ENCODE measurements around the gene TRIM77.
"Not testable (repeated sequence)": the region's sequence is repeated elsewhere in the genome, so short reads cannot be mapped to it uniquely, and the experiment has no call there.

Gene TRIM77

DNA sequence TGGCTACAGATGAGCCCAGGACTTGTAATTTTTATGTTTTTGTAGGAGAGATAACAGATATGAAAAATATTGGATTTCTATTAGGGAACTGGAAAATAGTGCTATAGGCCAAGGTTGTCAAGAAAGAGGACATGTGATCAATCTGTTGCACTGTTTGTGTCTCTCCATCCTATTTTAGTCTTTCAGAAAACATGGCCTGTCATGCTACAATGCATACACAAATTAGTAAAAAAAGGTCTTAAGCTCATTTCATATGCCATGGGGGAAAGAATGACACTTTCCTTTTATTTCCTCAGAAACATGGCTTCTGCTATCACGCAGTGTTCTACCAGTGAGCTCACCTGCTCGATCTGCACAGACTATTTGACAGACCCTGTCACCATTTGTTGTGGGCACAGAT lies at the start of gene TRIM77:
Gene TRIM77, plus strand, starts transcription at position 301 of the 400 bp plus-strand sequence. Its CDS starts 0 bp downstream, at position 301.
- not testable (repeated sequence) for DNase-seq (ENCODE audit: low read depth in 3 of 3)

- no peak for DNase-seq (ENCODE audit: low read depth in 3 of 3)
Observed at GRCh38 chr11:89667001-89667400, 43.1 kb upstream of the TRIM77 start.

- not testable (repeated sequence) for DNase-seq (ENCODE audit: low read depth in 3 of 3)
Observed at GRCh38 chr11:89668158-89668557, 41.9 kb upstream of the TRIM77 start.

- DNase-seq (ENCODE audit: low read depth in 3 of 3), result not testable (repeated sequence)
Observed at GRCh38 chr11:89669586-89669985, 40.5 kb upstream of the TRIM77 start.

DNA sequence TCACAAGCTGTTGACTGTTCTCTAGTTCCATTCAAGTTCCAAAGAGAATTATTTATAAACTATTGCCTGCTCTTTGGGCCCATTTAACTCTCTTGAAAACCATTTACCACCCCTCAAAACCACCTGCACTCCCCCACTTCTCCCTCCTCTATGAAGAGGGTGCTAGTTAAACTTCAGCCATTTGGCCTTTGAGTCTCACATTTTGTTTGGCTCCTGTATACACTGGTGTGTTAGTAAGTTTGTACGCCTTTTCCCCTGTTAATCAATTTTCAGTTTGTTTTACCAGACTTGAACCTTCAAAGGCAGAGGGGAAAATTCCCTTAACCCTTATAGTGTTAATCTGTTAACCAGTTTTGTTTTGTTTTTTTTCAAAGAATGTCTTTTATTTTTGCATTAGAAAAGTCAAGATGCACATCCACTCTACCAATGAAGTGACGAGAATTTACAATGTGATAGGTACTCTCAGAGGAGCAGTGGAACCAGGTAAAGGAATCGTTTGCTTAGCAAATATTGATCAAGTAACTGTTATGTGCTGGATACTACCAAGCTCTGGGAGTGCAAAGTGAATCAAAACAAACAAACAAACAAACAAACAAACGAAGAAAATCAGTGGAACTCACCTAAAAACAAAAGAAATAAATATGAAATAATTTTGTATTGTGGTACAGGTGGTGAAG lies 40.0 kb upstream of the TRIM77 start:
- not testable (repeated sequence) for DNase-seq (ENCODE audit: low read depth in 3 of 3)

- not testable (repeated sequence) for DNase-seq (ENCODE audit: low read depth in 3 of 3)
Observed at GRCh38 chr11:89672547-89672946, 37.6 kb upstream of the TRIM77 start.

DNA sequence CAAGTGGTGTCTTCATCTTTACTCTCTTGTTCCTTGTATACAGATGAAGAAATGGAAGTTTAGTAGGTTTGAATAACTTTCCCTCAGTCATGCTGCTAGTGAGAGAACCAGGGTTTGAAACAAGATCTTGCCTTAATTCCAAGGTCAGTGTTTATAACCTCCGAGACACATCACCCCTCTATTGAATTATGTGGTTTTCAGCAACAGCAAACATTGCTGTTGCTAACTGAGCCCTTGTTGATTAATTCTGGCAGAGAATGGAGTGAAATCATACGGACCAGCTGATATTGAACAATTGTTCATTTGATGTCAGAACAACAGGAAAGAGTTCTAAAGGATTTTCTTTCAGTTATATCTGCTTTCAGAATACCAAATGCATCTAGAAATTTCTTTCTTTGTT lies 36.7 kb upstream of the TRIM77 start:
- DNase-seq (ENCODE audit: low read depth in 3 of 3), result not testable (repeated sequence)

DNA sequence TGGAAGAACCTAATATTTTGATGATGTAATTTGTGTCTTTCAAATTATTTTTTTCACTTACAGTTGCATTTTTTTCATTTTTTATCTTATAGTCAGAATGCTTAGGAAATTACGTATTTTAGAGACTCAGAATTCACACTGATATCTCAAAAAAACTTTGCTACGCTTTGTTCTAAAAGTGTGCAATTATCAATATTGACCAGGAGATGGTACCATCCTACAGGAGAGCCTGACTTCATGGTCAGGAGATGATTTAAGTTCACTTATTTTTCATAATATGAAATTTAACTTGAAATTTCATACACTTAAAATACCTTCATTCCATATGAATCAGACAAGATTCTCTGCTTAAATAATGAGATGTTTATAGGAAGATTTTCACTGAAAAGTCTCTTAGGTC lies 34.7 kb upstream of the TRIM77 start:
- not testable (repeated sequence) for DNase-seq (ENCODE audit: low read depth in 3 of 3)

GRCh38 chr11:89675948-89676347 lies 34.2 kb upstream of the TRIM77 start:
- DNase-seq (ENCODE audit: low read depth in 3 of 3), result not testable (repeated sequence)

- not testable (repeated sequence) for DNase-seq (ENCODE audit: low read depth in 3 of 3)
Observed at GRCh38 chr11:89707080-89707479, 3.0 kb upstream of the TRIM77 start.

- DNase-seq (ENCODE audit: low read depth in 3 of 3), result not testable (repeated sequence)
Observed at GRCh38 chr11:89724866-89725498, 14.9 kb downstream of the TRIM77 start.

- DNase-seq (ENCODE audit: low read depth in 3 of 3), result not testable (repeated sequence)
Observed at GRCh38 chr11:89730215-89730614, 20.1 kb downstream of the TRIM77 start.

- DNase-seq (ENCODE audit: low read depth in 3 of 3), result no peak
Observed at GRCh38 chr11:89736566-89736965, 26.5 kb downstream of the TRIM77 start.

GRCh38 chr11:89737116-89737515 lies 27.0 kb downstream of the TRIM77 start:
- DNase-seq (ENCODE audit: low read depth in 3 of 3), result no peak

DNA sequence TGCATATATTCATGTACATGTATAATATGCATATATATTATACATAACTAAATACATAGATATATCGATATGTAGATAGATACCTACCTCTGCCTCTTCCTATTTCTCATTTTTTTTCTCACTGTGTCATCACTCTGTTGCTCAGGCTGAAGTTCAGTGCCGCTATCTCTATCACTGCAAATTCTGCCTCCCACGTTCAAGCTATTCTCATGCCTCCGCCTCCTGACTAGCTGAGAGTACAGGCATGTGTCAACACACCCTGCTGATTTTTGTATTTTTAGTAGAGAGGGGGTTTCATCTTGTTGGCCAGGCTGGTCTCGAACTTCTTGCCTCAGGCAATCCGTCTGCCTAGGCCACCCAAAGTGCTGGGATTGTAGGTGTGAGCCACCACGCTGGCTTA lies 31.3 kb downstream of the TRIM77 start:
- not testable (repeated sequence) for DNase-seq (ENCODE audit: low read depth in 3 of 3)

DNA sequence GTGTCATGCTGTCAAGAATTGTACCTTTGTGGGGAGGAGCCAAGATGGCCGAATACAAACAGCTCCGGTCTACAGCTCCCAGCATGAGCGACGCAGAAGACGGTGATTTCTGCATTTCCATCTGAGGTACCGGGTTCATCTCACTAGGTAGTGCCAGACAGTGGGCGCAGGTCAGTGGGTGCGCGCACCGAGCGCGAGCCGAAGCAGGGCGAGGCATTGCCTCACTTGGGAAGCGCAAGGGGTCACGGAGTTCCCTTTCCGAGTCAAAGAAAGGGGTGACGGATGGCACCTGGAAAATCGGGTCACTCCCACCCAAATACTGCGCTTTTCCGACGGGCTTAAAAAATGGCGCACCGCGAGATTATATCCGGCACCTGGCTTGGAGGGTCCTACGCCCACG lies 34.1 kb downstream of the TRIM77 start:
- DNase-seq (ENCODE audit: low read depth in 3 of 3), result not testable (repeated sequence)

DNA sequence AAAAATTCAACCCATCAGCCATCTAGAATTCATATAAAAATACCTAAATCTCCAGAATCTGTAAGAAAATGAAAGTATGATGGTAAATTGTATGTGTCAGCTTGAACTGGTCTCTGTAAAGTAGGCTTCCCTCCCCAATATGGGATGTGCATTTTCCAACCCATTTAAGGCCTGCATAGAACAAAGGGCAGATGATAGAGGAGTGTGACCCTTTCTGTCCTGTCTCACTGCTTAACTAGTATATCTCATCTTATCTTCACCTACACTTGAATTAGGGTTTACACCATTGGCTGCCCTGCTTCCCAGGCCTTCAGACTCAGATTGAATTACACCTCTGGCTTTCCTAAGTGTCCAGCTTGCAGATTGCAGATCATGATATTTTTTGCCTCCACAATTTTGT lies 40.7 kb downstream of the TRIM77 start:
- not testable (repeated sequence) for DNase-seq (ENCODE audit: low read depth in 3 of 3)

Measured in stimulated activated CD4-positive, alpha-beta T cell treated with anti-CD3 and anti-CD28 coated beads, TNF-alpha, amount 100 ng/mL, for 24 hours (primary cell).